NCI-H1105 (cell line): ENCODE measurements around the gene RANGAP1.
"Not testable (repeated sequence)": the region's sequence is repeated elsewhere in the genome, so short reads cannot be mapped to it uniquely, and the experiment has no call there.

ENCODE experiments used
- DNase-seq: peaks from one replicate; lab custom pipeline; 2025; lab: John Stamatoyannopoulos, UW

The RANGAP1 gene

DNA sequence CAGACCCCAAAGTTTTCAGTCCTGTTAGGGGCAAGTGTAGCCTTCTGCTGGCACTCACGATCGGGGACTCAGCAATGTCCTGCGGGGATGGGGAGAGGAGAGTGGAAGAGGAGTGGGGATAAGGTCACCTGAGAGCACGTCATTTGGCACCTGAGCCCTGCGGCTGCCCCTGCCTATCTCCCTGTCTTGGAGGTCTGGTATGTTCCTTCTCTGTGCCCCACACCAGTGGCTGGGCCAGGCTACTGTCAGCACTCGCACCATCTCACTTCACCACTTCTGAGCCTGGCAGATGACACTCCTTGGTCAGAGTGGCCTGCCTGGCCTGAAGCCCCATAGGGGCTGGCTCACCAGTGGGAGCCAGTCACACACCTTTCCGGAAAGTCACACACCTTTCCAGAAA, 25.1 kb downstream of the RANGAP1 start:
- no peak for DNase-seq

DNA sequence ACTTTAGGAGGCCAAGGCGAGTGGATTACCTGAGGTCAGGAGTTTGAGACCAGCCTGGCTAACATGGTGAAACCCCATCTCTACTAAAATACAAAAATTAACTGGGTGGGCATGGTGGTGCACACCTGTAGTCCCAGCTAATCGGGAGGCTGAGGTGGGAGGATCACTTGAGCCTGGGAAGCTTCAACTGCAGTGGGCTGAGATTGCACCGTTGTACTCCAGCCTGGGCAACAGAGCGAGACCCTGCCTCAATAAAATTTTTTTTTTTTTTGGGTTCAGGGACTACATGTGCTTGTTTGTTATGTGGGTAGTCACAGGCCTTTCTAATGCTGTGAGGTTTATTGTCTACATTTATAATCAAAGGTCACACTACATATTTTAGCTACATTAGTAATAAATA, 26.2 kb downstream of the RANGAP1 start:
- DNase-seq: not testable (repeated sequence)

- no peak for DNase-seq
Measured at GRCh38 chr22:41257696-41258095, 28.3 kb downstream of the RANGAP1 start.

DNA sequence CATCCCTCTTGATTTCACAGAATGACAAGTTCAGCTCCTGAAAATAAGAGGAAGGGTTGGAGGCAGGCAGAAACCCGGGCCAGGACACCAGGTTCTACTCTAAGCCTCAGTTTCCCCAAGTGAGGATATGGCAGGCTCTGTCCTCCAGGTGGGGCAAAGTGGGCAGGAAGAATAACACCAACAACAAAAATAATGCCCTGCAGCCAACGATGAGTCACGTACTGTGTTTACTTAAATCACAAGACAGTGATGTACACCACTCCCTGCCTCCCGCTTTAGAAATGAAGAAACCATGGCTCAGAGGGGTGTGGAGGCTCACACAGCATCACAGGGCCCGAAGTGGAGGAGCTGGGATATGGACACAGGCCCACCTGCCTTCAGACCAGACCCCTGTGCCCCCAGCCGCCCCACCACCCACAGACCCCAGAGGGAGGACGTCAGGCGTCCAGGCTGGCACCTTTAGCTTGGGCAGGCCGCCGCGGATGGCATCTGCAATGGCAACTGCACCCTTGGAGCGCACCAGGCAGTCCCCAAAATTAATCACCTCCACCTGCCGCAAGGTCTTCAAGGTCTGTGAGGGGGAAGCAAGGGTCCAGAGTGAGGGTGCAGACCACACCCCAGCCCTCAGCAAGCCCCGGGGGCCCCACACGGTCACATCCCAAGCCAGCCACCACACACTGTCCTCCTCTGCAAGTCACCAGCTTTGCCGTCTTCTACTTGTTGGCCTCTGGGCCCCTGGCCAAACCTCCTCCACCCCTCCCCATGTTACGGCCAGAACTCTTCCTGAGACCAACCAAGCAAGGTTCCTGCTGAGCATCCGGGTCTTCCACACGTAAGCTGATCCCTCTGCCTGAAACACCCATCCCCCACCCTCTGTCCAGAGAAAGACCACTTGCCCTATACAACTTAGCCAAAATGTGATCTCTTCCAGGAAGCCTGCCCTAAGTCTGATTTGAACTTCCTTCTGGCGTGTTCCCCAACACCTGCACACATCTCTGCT, 29.4 kb downstream of the RANGAP1 start:
- no peak for DNase-seq

DNA sequence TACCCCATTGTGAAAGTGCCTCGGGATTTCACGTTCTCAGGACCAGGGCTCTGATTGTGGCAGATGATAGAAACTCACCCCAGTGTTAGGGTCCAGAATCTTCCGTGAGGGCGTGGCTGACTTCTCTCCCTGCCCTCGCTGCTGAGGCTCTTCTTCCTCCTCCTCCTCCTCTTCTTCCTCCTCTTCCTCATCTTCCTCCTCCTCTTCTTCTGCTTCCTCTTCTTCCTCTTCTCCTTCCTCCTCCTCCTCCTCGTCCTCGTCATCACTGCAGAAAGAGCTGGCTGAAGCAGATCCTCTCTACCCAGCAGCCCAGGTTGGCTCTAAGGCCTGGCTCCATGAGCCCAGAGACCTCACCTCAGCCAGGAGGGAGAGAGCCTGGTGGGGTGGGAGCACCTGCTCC, 31.8 kb downstream of the RANGAP1 start:
- DNase-seq: no peak

DNA sequence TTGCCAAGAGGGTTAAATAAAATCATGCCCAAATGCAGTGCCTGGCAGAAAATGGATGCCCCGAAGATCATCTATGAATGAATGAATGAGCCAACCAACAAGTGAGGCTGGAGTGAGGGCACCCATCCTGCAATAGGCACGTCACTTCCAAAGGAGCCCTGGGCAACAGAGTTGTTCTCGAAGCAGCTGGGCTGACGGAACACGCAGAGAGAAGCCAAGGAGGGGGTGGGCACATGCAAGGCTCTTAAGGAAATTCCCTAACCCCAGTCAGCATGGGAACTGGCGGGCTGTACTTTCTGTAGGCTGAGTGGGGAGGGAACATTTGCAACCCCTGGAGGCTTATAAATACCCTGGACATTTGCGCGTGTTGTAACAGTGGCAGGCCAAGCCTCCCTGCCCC, 33.6 kb downstream of the RANGAP1 start:
- DNase-seq: no peak

- DNase-seq: no peak
Measured at GRCh38 chr22:41250127-41250526, 35.9 kb downstream of the RANGAP1 start.

- DNase-seq: no peak
Measured at GRCh38 chr22:41249442-41249841, 36.5 kb downstream of the RANGAP1 start.

- no peak for DNase-seq
Measured at GRCh38 chr22:41248758-41249157, 37.2 kb downstream of the RANGAP1 start.

DNA sequence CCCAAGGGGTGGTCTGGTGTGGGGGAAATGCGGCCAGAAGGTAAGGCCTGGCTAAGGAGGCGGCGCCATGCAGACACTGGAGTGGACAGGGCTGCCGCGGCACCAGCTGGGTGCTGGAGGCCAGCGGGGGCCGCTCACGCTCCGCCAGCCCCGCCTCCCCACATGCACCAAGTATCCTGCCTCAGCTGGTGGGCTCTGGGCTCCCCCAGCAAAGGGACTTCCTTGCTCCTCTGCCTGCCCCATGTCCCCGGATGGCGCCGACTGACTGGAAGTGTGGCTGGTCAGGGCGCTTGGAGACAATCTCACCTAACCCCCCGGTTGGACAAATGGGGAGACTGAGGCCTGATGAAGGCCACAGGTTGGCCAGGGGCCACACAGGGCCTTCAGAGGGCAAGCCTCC, 37.7 kb downstream of the RANGAP1 start:
- DNase-seq: no peak

DNA sequence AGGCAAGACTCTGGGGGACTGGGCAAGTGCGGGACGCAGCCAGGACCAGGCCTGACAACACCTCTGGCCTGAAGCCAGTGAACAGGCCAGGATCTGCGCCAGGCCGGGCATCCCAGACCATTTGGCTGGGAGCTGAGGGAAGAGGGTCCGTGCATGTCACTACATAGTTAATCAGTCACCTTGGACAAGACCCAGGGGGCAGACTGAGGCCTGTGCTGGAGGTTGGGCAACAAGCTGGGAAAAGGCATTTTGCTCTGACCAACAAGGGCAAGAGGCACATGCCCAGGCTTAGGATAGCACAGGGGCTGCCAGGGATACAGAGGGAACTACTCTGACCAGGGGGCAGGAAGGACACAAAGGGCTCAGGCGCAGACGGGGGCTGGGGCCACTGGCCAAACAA, 38.3 kb downstream of the RANGAP1 start:
- no peak for DNase-seq

GRCh38 chr22:41245917-41246499, 40.0 kb downstream of the RANGAP1 start:
- DNase-seq: no peak

- no peak for DNase-seq
Measured at GRCh38 chr22:41243361-41243760, 42.6 kb downstream of the RANGAP1 start.

DNA sequence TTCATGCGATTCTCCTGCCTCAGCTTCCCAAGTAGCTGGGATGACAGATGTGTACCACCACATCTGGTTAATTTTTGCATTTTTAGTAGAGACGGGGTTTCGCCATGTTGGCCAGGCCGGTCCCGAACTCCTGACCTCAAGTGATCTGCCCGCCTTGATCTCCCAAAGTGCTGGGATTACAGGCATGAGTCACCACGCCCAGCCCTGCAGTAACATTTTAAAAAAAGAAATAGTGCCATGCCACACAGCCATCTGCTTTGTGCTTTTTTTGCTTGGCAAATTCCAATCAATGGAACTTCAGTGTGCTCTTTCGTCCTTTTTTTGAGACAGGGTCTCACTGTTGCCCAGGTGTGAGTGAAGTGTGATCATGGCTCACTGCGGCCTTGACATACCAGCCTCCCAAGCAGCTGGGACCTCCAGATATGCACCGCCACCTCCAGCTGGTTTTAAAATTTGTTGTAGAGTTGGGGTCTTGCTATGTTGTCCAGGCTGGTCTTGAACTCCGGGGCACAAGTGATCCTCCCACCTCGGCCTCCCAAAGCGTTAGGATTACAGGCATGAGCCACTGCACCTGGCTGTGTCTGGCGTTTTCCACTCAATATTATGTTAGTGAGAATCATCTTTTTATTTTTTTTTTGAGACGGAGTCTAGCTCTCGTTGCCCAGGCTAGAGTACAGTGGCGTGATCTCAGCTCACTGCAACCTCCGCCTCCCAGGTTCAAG, 43.4 kb downstream of the RANGAP1 start:
- DNase-seq: no peak

DNA sequence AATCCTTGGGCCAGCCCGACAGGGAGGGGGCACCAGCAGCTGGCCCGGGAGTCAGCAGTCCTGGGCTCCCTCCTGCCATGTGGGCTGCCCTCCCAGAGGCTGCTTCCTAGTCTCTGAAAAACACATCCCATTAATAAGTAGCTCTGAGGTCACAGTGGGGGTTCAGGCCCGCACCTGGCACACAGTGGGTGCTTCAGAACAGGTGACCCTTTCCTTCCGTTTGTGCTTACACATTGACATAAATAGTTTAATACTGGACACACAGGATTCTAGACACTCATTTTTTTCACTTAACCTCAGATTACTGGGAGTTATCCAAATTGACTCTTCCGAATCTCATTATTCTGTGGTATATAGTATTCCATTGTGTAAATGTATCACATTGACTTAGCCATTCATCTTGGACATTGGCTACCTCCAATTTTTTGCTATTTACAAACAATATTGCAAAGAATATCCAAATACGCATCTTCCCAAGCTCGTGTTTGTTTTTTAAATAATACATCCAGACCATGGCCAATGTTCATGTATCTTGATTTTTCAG, 44.8 kb downstream of the RANGAP1 start:
- DNase-seq: no peak

DNA sequence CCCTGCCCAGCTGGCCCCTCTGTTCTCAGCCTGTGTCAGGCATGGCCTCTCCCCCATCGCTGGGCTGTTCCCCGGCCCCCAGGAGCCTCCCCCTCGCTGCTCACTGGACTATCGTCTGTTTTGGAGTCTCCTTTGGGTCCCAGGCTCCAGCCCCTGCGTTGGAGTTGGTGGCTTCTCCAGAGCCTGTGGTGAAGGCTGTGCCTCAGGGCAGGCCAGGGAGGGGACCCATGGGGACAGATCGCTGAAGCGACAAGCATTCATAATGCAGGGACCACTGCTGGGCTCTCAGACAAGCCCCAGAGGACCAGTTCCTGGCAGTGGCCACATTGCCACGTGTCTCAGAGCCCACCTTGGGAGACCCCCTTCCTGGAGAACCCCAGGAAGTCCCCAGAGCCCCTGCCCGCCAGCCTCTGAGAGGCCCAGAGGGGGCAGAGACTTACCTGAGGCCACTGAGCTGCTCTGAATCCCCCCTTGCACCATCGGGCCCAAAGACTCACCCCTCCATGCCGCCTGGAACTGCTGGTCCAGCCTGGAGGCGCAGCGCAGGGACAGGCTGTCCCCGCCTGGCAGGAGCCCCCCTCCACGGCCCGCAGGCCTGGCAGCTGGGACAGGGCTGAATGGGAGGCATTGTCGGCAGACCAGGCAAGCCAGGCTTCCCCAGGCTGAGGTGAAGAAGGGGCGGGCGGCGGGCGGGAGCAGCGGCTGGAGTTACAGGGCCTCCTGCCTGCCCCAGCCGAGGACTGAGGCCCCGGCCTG, 45.4 kb downstream of the RANGAP1 start, which contains the start of gene CHADL:
TSS of gene CHADL (minus strand) at position 555 of the 756 bp plus-strand sequence. CDS start at position 505, 50 bp downstream.
- no peak for DNase-seq

DNA sequence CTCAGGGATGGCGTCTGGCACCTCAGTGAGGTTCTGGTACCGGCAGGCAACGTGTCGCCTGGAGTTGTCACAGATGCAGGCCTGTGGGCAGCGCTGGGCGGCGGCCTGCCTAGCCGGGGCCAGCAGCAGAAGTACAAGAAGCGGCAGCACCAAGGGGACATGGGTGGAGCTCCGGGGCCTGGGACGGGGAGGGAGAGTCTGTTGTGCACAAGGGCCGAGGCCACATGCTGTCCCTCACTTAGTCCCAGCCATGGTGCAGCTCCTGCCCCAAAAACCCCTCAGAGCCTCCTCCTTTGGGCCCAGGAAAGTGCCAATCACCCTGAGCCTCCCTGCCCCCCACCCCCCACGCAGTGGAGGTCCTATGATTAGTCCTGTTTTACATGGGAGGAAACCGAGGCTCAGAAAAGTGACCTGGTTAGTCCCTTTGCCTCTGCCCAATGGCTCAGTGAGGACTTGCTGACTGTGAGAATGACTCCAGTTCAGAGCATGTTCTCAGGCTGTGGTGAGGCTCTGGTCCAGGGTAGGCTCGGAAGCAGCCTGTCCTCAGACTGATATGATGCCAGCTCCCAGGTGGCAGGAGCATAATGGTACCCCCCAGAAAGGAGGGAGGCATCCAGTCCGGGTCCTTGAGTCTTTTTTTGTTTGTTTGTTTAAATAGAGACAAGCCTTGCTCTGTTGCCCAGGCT, 46.4 kb downstream of the RANGAP1 start:
- DNase-seq: no peak

DNA sequence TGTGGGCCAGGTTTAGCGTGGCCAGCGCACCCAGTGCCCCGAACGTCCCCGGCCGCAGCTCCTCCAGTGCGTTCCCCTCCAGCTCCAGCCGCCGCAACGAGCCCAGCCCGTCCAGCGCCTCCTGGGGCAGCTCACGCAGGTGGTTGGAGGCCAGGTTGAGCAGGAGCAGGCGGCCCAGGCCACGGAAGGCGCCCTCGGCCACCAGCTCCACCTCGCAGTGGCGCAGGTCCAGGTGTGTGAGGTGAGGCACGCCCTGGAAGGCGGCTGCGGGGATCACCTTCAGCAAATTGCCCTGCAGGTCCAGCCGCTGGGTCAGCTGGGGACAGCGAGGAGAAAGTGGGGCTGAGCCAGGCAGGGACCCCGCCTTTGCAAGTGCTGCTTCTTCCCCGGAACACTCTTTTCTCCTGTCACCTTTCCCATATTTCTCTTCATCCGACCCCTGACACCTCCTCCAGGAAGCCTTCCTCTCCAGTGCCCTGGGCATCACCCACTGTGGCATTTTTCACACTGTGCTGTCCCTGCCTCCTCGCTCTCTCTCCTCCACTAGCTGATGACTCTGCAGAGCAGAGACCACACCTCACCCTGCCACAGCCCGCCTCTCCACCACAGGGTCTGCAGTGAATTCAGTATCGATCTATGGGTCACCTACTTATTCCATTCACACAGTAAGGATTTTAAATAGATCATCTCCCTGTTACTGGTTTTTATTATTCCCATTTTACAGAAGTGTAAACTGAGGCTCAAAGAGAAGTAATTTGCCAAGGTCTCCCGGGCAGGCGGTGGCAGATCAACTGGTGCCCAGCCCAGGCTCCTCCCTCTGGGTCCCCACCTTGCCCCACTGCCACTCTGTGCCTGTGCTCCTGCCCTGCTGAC, 47.2 kb downstream of the RANGAP1 start:
- DNase-seq: no peak

GRCh38 chr22:41237707-41238569, 48.0 kb downstream of the RANGAP1 start:
- DNase-seq: peak; percentile 66
